HG03175 (cell line): ENCODE results near the gene CTAGE6.
"Not testable (repeated sequence)": the region's sequence is repeated elsewhere in the genome, so short reads cannot be mapped to it uniquely, and the experiment has no call there.

ENCODE experiments used
- ATAC-seq: cut with Tn5 transposase; IDR thresholded peaks from one replicate; pipeline ENCODE4 v1.9.1; 2021; ENCODE audit warnings: mild to moderate bottlenecking, moderate library complexity; ENCODE audit not compliant: unreplicated experiment

CTAGE6 gene

GRCh38 chr7:143757596-143757995 lies at the start of gene CTAGE6:
CTAGE6 (minus strand) TSS chr7:143757696; CDS start chr7:143757658, 38 bp downstream.
- not testable (repeated sequence) for ATAC-seq

GRCh38 chr7:143806664-143807071 lies 49.2 kb upstream of the CTAGE6 start:
- not testable (repeated sequence) for ATAC-seq

- not testable (repeated sequence) for ATAC-seq
Observed at GRCh38 chr7:143797896-143798290, 40.4 kb upstream of the CTAGE6 start.

GRCh38 chr7:143797119-143797895 lies 39.8 kb upstream of the CTAGE6 start:
- not testable (repeated sequence) for ATAC-seq

- ATAC-seq: not testable (repeated sequence)
Observed at GRCh38 chr7:143795653-143796052, 38.2 kb upstream of the CTAGE6 start.

- not testable (repeated sequence) for ATAC-seq
Observed at GRCh38 chr7:143792633-143793032, 35.1 kb upstream of the CTAGE6 start.

GRCh38 chr7:143785415-143786182 lies 28.1 kb upstream of the CTAGE6 start:
- not testable (repeated sequence) for ATAC-seq

GRCh38 chr7:143779591-143779990 lies 22.1 kb upstream of the CTAGE6 start:
- ATAC-seq: not testable (repeated sequence)

- not testable (repeated sequence) for ATAC-seq
Observed at GRCh38 chr7:143772738-143773468, 15.4 kb upstream of the CTAGE6 start.

- not testable (repeated sequence) for ATAC-seq
Observed at GRCh38 chr7:143767531-143767930, 10.0 kb upstream of the CTAGE6 start.

GRCh38 chr7:143765678-143766077 lies 8.2 kb upstream of the CTAGE6 start:
- not testable (repeated sequence) for ATAC-seq

GRCh38 chr7:143763065-143763464 lies 5.6 kb upstream of the CTAGE6 start:
- not testable (repeated sequence) for ATAC-seq

- ATAC-seq: not testable (repeated sequence)
Observed at GRCh38 chr7:143745340-143745739, 12.2 kb downstream of the CTAGE6 start.

- ATAC-seq: peak; percentile 61
Observed at GRCh38 chr7:143737037-143737819, 20.3 kb downstream of the CTAGE6 start.

GRCh38 chr7:143735962-143736361 lies 21.5 kb downstream of the CTAGE6 start:
- ATAC-seq: no peak

GRCh38 chr7:143733876-143734275 lies 23.6 kb downstream of the CTAGE6 start:
- ATAC-seq: no peak

GRCh38 chr7:143728333-143728862 lies 29.1 kb downstream of the CTAGE6 start:
- ATAC-seq: no peak

GRCh38 chr7:143727561-143727960 lies 29.9 kb downstream of the CTAGE6 start:
- ATAC-seq: peak; percentile 91

GRCh38 chr7:143726143-143726542 lies 31.4 kb downstream of the CTAGE6 start:
- not testable (repeated sequence) for ATAC-seq

- not testable (repeated sequence) for ATAC-seq
Observed at GRCh38 chr7:143720335-143720734, 37.2 kb downstream of the CTAGE6 start.
